GM19240 (cell line): ENCODE measurements around the gene NPW.

ENCODE experiments used
- DNase-seq: peaks from one replicate; pipeline ENCODE4 v3.0.0; 2011; ENCODE audit warnings: low spot score; ENCODE audit not compliant: insufficient read length

The NPW gene

GRCh38 chr16:1984347-1985225, 35.0 kb upstream of the NPW start:
- DNase-seq = no peak

GRCh38 chr16:1985466-1986150, 34.0 kb upstream of the NPW start:
- DNase-seq = no peak

- no peak for DNase-seq
Measured at GRCh38 chr16:1987198-1987597, 32.4 kb upstream of the NPW start.

- DNase-seq = no peak
Measured at GRCh38 chr16:1989209-1990100, 30.1 kb upstream of the NPW start, which contains the start of gene SYNGR3. Gene SYNGR3, plus strand, starts transcription at chr16:1989970. Its CDS starts 133 bp downstream, at chr16:1990103.

GRCh38 chr16:1990101-1990350, 29.6 kb upstream of the NPW start:
- DNase-seq = no peak

GRCh38 chr16:1990351-1991134, 29.0 kb upstream of the NPW start:
- DNase-seq = no peak

GRCh38 chr16:1991135-1991551, 28.4 kb upstream of the NPW start:
- peak; percentile 71 for DNase-seq

GRCh38 chr16:1991588-1991947, 28.0 kb upstream of the NPW start:
- no peak for DNase-seq

- DNase-seq = peak; percentile 95
Measured at GRCh38 chr16:1991948-1992703, 27.5 kb upstream of the NPW start.

GRCh38 chr16:1992704-1993317, 26.8 kb upstream of the NPW start:
- no peak for DNase-seq

GRCh38 chr16:1993731-1994131, 25.9 kb upstream of the NPW start:
- no peak for DNase-seq

- no peak for DNase-seq
Measured at GRCh38 chr16:1997494-1998359, 21.9 kb upstream of the NPW start.

GRCh38 chr16:1998360-1998835, 21.2 kb upstream of the NPW start:
- no peak for DNase-seq

- no peak for DNase-seq
Measured at GRCh38 chr16:1998852-1999801, 20.5 kb upstream of the NPW start.

- no peak for DNase-seq
Measured at GRCh38 chr16:1999866-2000514, 19.6 kb upstream of the NPW start.

- DNase-seq = no peak
Measured at GRCh38 chr16:2001035-2001434, 18.6 kb upstream of the NPW start.
